HEK293 (cell line): Measurements from ENCODE around the gene MYBPC3.

Experiments used
- BCL6B ChIP-seq: fragments of 450-650 bp; formaldehyde crosslinking; IDR thresholded peaks from 2 replicates; pipeline ENCODE4 v1.5.1; 2017; ENCODE audit warnings: missing biosample characterization, missing genetic modification characterization
- KLF7 ChIP-seq: fragments of 450-650 bp; formaldehyde crosslinking; IDR thresholded peaks from 2 replicates; pipeline ENCODE4 v1.5.1; 2016; ENCODE audit warnings: missing biosample characterization, missing genetic modification characterization, borderline replicate concordance
- MEIS1 ChIP-seq: sonication (generic); formaldehyde crosslinking; IDR thresholded peaks from 2 replicates; pipeline ENCODE4 v1.8.1; 2022; ENCODE audit warnings: missing genetic modification reagents, mild to moderate bottlenecking, borderline replicate concordance
- PRDM1 ChIP-seq: fragments of 450-650 bp; formaldehyde crosslinking; IDR thresholded peaks from 2 replicates; pipeline ENCODE4; 2016; ENCODE audit warnings: missing biosample characterization, missing genetic modification characterization
- REPIN1 ChIP-seq: fragments of 450-650 bp; formaldehyde crosslinking; IDR thresholded peaks from 2 replicates; pipeline ENCODE4 v1.5.1; 2017; ENCODE audit warnings: missing biosample characterization, missing genetic modification characterization, low read depth
- SALL2 ChIP-seq: fragments of 450-650 bp; formaldehyde crosslinking; IDR thresholded peaks from 2 replicates; pipeline ENCODE4 v1.5.0; 2017; ENCODE audit warnings: missing biosample characterization, mild to moderate bottlenecking, missing genetic modification characterization, borderline replicate concordance
- TSHZ1 ChIP-seq: fragments of 450-650 bp; formaldehyde crosslinking; IDR thresholded peaks from 2 replicates; pipeline ENCODE4 v1.5.1; 2016; ENCODE audit warnings: missing biosample characterization, missing genetic modification characterization, borderline replicate concordance
- ZBTB48 ChIP-seq: fragments of 450-650 bp; formaldehyde crosslinking; IDR thresholded peaks from 2 replicates; pipeline ENCODE4 v1.5.1; 2016; ENCODE audit warnings: missing biosample characterization, missing genetic modification characterization
- ZFP41 ChIP-seq: fragments of 450-650 bp; formaldehyde crosslinking; IDR thresholded peaks from 2 replicates; pipeline ENCODE4 v1.5.1; 2016; ENCODE audit warnings: missing biosample characterization, missing genetic modification characterization, borderline replicate concordance
- ZNF112 ChIP-seq: fragments of 450-650 bp; formaldehyde crosslinking; IDR thresholded peaks from 2 replicates; pipeline ENCODE4 v1.5.0; 2017; ENCODE audit warnings: missing biosample characterization, missing genetic modification characterization
- ZNF18 ChIP-seq: fragments of 450-650 bp; formaldehyde crosslinking; IDR thresholded peaks from 2 replicates; pipeline ENCODE4 v1.5.1; 2016; ENCODE audit warnings: missing biosample characterization, missing genetic modification characterization
- ZNF211 ChIP-seq: fragments of 450-650 bp; formaldehyde crosslinking; IDR thresholded peaks from 2 replicates; pipeline ENCODE4 v1.5.1; 2016; ENCODE audit warnings: low read depth, missing biosample characterization, missing genetic modification characterization
- ZNF239 ChIP-seq: fragments of 450-650 bp; formaldehyde crosslinking; IDR thresholded peaks from 2 replicates; pipeline ENCODE4 v1.5.1; 2016; ENCODE audit warnings: missing biosample characterization, missing genetic modification characterization
- ZNF248 ChIP-seq: fragments of 450-650 bp; formaldehyde crosslinking; IDR thresholded peaks from 2 replicates; pipeline ENCODE4 v1.5.1; 2017; ENCODE audit warnings: missing biosample characterization, missing genetic modification characterization
- ZNF362 ChIP-seq: fragments of 450-650 bp; formaldehyde crosslinking; IDR thresholded peaks from 2 replicates; pipeline ENCODE4 v1.5.1; 2016; ENCODE audit warnings: missing biosample characterization, missing genetic modification characterization
- ZNF394 ChIP-seq: fragments of 450-650 bp; formaldehyde crosslinking; IDR thresholded peaks from 2 replicates; pipeline ENCODE4 v1.5.1; 2016; ENCODE audit warnings: missing biosample characterization, missing genetic modification characterization, mild to moderate bottlenecking, moderate library complexity, borderline replicate concordance
- ZNF48 ChIP-seq: fragments of 450-650 bp; formaldehyde crosslinking; IDR thresholded peaks from 2 replicates; pipeline ENCODE4 v1.5.1; 2016; ENCODE audit warnings: missing biosample characterization, missing genetic modification characterization
- ZNF518A ChIP-seq: fragments of 450-650 bp; formaldehyde crosslinking; conservative IDR thresholded peaks from 2 replicates; pipeline ENCODE4 v1.5.1; 2016; ENCODE audit warnings: low read depth, missing biosample characterization, missing genetic modification characterization
- ZNF529 ChIP-seq: fragments of 450-650 bp; formaldehyde crosslinking; IDR thresholded peaks from 2 replicates; pipeline ENCODE4 v1.5.1; 2017; ENCODE audit warnings: missing genetic modification characterization, missing biosample characterization; ENCODE audit not compliant: insufficient replicate concordance
- ZNF600 ChIP-seq: fragments of 450-650 bp; formaldehyde crosslinking; IDR thresholded peaks from 2 replicates; pipeline ENCODE4 v1.5.1; 2016; ENCODE audit warnings: missing biosample characterization, missing genetic modification characterization
- ZNF629 ChIP-seq: fragments of 450-650 bp; formaldehyde crosslinking; IDR thresholded peaks from 2 replicates; pipeline ENCODE4 v1.5.1; 2017; ENCODE audit warnings: missing biosample characterization, missing genetic modification characterization
- ZNF777 ChIP-seq: fragments of 450-650 bp; formaldehyde crosslinking; IDR thresholded peaks from 2 replicates; pipeline ENCODE4 v1.5.1; 2017; ENCODE audit warnings: missing biosample characterization, missing genetic modification characterization, borderline replicate concordance
- ZNF791 ChIP-seq: fragments of 450-650 bp; formaldehyde crosslinking; IDR thresholded peaks from 2 replicates; pipeline ENCODE4 v1.5.1; 2016; ENCODE audit warnings: missing biosample characterization, missing genetic modification characterization
- ZNF792 ChIP-seq: fragments of 450-650 bp; formaldehyde crosslinking; IDR thresholded peaks from 2 replicates; pipeline ENCODE4 v1.5.1; 2016; ENCODE audit warnings: missing biosample characterization, missing genetic modification characterization
- ZNF830 ChIP-seq: fragments of 450-650 bp; IDR thresholded peaks from 2 replicates; pipeline ENCODE4 v1.5.0; 2018; ENCODE audit warnings: missing biosample characterization, missing genetic modification characterization, low read depth, mild to moderate bottlenecking, moderate library complexity
- ZXDB ChIP-seq: fragments of 450-650 bp; formaldehyde crosslinking; IDR thresholded peaks from 2 replicates; pipeline ENCODE4 v1.5.1; 2016; ENCODE audit warnings: missing biosample characterization, missing genetic modification characterization

The MYBPC3 gene

GRCh38 chr11:47355283-47356128, 3.0 kb upstream of the MYBPC3 start (continued):
- peak; percentile 8 for TF ChIP-seq ZBTB48
- TF ChIP-seq ZNF48 (tag by site-specific recombination), result no peak
- TF ChIP-seq ZNF362 (tag by site-specific recombination), result peak; percentile 33; the same call in 1 of the 2 replicates
- TF ChIP-seq REPIN1 (tag by site-specific recombination), result no peak
- 0 out of 2 replicates have a peak, but pooled peaks have one; percentile 23 for TF ChIP-seq KLF7 (tag by site-specific recombination)
- TF ChIP-seq TSHZ1 (tag by site-specific recombination), result no peak
- TF ChIP-seq ZNF518A, result no peak
- 0 out of 2 replicates have a peak, but pooled peaks have one; percentile 48 for TF ChIP-seq ZNF394 (tag by site-specific recombination)
- TF ChIP-seq SALL2 (tag by site-specific recombination), result no peak
- TF ChIP-seq ZNF248 (tag by site-specific recombination), result no peak
- no peak for TF ChIP-seq ZNF791 (tag by site-specific recombination)
- TF ChIP-seq ZNF830, result no peak
- no peak for TF ChIP-seq PRDM1 (tag by site-specific recombination)
- TF ChIP-seq BCL6B (tag by site-specific recombination), result no peak
- TF ChIP-seq ZNF211 (tag by site-specific recombination), result no peak
- peak; percentile 46; the same call in 1 of the 2 replicates for TF ChIP-seq ZNF629 (tag by site-specific recombination)
- TF ChIP-seq ZNF18, result peak; percentile 92
- peak; percentile 39; the same call in 1 of the 2 replicates for TF ChIP-seq ZNF600 (tag by site-specific recombination)
- no peak for TF ChIP-seq ZFP41 (tag by site-specific recombination)
- TF ChIP-seq ZNF529 (tag by site-specific recombination), result no peak
- no peak for TF ChIP-seq ZNF239 (tag by site-specific recombination)
- no peak; the same call in 1 of the 2 replicates for TF ChIP-seq ZNF777 (tag by site-specific recombination)
- no peak for TF ChIP-seq ZNF112 (tag by site-specific recombination)
- TF ChIP-seq MEIS1 (CRISPR knock-in tag), result no peak
- peak; percentile 19 for TF ChIP-seq ZXDB (tag by site-specific recombination)
- TF ChIP-seq ZNF792 (tag by site-specific recombination), result 0 out of 2 replicates have a peak, but pooled peaks have one; percentile 5
